Fibroblast of the aortic adventitia (primary cell): ENCODE data around the gene CAMK2B. TPM values are rescaled to one million over a fixed set of nuclear protein-coding genes. Genes with fewer than 3 reads are reported as not detected.

Source experiments
- DNase-seq: peaks from one replicate; pipeline ENCODE4 v3.0.0-alpha.2; 2010; ENCODE audit warnings: low read depth
- H3K4me3 ChIP-seq: 2 replicates; pipeline ENCODE4 v1.5.1; 2011; ENCODE audit warnings: low read depth, mild to moderate bottlenecking, control low read depth, low read length, moderate library complexity
- CTCF ChIP-seq: IDR thresholded peaks from 2 replicates; pipeline ENCODE4 v1.5.1; 2011; ENCODE audit warnings: mild to moderate bottlenecking, low read length, control low read depth, inconsistent platforms; ENCODE audit not compliant: insufficient read depth
- total RNA-seq: library from RNA; depleted of rRNA; stranded (reverse); fragments of >200 nt; gene quantifications from 2 replicates; pipeline ENCODE4 v1.2.3, GENCODE V29; 2012; ENCODE audit warnings: low replicate concordance

Gene CAMK2B
- total RNA-seq, 1 donor, result 6.4 TPM

GRCh38 chr7:44189993-44190872 is 135.2 kb downstream of the CAMK2B start:
- no peak for DNase-seq
- no peak overlapping the region for H3K4me3 ChIP-seq
- TF ChIP-seq CTCF, result no peak

DNA sequence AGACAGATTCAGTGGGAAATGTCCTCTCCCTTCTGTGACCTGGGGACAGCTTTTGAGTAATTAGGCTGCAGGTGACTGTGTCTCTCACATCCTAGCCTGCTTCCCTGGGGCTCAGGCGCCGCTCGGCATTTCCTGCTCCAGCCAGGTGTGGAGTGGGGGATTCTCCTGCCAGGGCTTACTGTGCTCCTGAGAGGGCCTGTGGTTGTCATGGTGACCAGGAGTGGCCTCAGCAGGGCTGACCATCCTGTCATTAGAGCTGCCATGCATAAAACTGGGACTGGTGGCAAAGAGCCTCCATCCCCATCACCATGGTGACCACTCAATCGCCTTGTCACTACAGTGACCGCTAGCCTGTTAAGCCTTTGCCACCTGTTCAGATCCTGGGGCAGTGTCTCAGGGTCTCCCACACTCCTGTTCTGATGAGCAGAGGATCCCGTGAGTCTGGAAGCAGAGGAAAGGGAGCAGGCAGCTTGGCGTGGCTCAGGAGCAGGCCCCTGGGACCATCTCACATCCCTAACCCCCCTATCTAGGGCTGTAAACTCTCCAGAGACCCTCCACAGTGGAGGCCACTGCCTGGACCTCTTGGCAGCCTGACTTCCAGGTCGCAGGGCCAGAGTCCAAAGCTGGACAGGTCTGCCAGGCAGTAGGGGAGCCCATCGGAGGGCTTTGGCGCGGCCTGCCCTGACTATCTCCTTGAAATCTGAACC is 136.0 kb downstream of the CAMK2B start, which contains the start of gene GCK:
TSS of gene GCK (minus strand) at position 154 of the 707 bp plus-strand sequence. CDS start 486 bp downstream, outside the sequence.
- DNase-seq, result no peak
- no peak for TF ChIP-seq CTCF

GRCh38 chr7:44188480-44189225 is 136.7 kb downstream of the CAMK2B start:
- DNase-seq, result no peak
- H3K4me3 ChIP-seq, result no peak overlapping the region
- TF ChIP-seq CTCF, result no peak

More for the DNA sequence above, 136.0 kb downstream of the CAMK2B start, which contains the start of gene GCK:
- H3K4me3 ChIP-seq, result no peak within 1 kb of the TSS

GRCh38 chr7:44187636-44188416 is 137.6 kb downstream of the CAMK2B start:
- no peak for DNase-seq
- H3K4me3 ChIP-seq, result no peak overlapping the region
- no peak for TF ChIP-seq CTCF

DNA sequence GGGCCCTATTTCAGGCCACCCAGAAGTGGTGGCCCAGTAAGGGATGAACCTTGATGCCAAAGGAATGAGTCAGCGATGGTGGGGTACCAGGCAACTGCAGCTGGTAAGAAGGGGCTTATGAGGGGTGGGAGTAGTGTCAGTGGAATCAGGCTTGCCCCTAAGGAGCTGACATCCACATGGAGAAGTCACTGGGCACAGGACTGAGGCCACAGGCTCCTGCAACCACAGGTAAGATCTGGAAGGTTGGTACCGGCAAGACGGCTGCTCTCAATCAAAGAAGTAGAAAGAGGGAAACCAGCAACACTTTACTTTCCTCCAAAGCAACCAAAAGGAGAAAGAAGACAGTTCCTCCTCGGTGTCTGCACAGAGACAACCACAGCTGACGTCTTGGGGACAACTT is 138.7 kb downstream of the CAMK2B start:
- DNase-seq, result no peak
- TF ChIP-seq CTCF, result no peak
- H3K4me3 ChIP-seq, result no peak overlapping the region

GRCh38 chr7:44185729-44186128 is 139.7 kb downstream of the CAMK2B start:
- no peak overlapping the region for H3K4me3 ChIP-seq
- TF ChIP-seq CTCF, result no peak
- DNase-seq, result no peak
